GM19099 (cell line): ENCODE results near the gene ZNF217.

Source experiments
- POLR2A ChIP-seq: IDR thresholded peaks from 3 replicates; pipeline ENCODE4 v1.6.1; 2011; ENCODE audit warnings: low read depth; ENCODE audit not compliant: insufficient read length; ENCODE audit errors: extremely low read depth

The ZNF217 gene

DNA sequence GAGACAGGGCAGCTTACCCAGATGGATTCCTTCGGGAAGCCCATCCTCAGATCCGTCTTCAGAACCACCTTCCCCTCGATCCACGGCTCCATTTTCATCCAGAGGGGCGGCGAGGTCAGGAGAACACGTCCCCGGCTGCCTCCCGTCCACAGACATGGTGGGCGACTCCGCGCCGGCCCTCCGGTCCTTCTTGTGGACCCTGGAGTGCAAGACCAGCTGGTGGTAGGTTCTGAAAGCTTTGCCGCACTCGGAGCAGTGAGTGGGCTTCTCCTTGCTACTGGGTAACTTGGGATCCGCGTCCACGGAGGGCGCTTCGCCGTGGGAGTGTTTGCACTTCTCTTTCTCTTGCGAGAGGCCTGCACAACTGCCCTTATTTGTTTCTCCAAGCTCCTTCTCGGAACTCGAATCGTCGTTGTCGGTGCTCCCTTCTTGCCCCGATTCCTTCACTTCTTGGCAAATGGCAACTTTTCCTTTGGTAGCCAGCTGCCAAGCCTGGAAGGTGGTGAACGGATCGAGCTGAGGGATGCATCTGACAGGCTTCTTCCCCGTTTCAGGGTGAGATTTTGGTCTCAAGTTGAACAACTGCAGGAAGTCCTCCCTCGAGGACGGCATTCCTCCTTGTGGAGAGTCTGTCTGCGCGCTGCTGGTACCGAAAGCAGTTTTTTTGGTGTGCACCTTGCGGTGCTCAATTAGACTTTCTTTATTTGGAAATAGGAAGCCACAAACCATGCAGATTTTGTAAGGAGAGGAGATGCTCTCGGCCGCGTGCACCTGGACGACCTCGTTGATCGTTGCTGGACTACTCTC, 12.0 kb downstream of the ZNF217 start:
- TF ChIP-seq POLR2A, result no peak

DNA sequence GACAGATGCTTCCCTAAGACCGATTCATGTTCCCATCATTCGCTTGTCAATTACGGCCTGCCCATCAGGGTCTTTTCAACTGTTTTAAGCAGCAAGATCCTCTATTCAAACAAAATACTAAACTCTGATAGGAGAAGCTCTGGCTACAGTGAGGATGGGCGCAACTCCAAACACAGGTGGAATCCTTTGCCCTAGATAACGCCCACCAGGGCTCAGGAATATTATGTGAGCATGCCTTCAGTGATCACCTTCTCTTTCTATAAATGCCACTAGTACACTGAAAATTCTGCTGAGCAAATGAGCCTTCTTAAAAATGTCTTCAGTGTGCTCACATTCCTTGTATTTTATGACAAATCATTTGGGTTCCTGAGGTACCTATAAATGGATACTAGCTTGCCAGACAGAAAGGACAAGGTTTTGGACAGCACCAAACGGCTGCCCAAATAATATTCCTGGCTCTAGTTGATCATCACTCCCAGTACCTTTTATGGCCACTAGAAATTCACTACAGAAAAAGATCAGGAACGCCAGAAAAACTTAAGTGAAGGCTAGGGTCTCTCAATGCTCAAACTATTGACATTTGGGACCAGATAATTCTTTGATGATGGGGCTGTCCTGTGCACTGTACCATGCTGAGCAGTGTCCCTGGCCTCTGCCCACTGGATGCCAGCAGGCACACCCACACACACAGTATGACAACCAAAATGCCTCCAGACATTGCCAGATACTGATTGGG, 13.1 kb downstream of the ZNF217 start:
- no peak for TF ChIP-seq POLR2A

DNA sequence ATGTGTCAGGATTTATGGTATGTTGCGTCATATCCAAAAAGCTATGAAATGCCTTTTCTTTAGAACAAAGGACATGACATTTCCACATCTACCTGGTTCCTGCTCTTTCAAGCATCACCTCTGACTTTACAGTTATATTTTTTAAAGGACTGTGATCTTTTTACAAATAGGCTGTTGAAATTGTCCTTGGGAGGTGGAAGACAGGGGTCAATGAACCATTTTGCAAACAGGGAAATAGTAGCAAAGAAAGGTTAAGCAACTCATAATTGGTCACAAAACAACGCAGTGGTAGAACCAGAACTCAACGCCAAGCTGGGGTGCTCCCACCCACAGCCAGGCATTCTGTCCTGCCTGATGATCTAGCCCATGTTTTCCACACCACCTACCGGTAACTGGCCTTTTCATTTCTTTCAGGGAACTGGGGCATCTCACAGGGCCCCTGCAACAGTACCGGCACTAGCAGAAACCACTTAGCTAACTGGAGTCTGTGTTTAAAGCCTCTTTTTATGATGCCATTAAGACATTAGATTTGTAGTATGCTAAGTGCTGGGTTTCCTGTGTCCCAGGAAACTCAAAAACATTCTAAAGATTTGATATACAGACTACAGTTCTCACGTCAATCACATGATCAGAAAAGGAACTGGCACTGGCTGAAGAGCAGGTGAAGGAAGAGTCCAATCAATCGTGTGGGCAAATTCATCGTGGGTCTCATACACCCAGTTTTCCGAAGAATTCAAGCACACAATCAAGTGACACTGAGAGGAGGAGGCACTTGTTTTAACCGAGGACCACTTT, 13.9 kb downstream of the ZNF217 start:
- TF ChIP-seq POLR2A, result peak; percentile 29

DNA sequence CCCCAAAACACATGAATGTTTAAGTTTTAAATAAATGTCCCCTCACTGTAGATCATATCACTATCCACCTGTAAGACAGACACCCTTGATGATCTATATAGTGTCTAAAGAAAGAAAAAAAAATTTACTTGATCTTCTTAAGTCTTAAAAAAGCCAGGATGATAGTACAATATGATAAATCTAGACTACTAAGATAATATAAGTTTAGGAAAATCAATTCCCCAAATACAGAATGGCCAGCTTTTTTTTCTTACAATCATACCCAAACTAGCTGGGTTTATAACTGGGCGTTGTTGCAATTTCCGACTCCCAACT, 14.4 kb downstream of the ZNF217 start:
- no peak for TF ChIP-seq POLR2A

DNA sequence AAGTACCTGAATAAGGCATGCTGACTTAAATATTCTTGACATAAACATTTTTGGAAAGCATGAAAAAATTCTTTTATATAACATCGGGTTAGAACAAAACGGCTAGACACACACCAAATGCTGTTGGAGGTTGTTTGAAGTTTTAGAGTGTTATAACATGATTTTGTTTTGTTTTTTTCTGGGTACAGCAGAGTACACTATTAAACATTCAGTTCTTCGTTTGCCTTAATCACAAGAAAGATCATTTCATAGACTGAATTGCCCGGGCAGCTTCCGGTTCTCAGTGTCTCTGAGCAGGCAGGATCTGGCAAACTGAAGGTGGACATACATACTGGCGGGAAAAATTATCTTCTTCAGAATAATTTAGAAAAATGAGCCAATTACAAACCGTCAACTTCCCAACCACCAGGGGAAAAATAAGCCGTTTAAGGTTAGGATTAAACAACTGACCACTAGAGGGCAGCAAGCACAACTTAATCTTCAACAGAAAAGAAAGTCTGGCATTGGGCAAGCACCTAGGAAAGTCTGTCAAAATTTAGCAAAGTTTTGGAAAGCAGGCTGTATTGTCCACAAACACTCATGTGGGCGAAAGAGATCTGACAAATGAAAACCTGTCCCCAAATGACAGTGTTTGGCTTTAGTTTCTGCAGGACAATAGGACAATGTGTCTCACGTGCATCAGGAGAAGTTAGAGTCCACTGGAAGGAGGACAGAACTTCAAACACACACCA, 15.0 kb downstream of the ZNF217 start:
- no peak for TF ChIP-seq POLR2A

DNA sequence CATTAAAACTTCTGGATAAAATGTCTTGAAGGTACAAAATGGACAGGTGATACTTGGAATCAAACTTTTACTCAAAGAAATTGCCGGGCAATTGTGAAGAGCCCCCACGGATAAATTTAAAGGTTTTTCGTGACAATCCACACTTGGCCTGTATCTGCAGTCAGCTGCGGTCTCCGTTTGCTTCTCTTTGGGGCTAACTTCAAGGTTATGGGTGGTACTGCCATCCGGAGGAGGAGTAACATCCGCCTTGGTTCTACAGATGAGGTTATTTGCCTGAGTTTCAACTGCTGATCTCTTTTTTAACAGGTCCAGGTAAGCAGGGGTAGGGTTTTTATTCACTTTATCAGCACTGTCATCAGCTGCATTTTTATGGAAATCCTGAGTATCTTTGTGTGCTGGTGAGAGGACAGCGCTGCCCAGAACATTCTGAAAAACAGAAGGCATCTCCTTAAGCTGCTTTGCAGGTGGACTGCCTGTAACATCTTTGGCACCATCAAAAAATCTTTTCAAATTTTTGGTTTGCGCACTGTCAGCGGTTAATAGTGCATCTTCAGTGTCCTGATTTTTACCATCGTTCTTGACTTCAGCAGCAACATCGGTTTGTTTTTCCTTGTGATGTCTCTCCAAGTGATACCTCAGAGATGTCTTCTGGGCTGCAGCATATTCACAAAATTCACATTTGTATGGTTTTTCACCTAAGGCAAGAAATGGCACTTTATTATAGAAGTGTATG, 16.9 kb downstream of the ZNF217 start:
- no peak for TF ChIP-seq POLR2A

DNA sequence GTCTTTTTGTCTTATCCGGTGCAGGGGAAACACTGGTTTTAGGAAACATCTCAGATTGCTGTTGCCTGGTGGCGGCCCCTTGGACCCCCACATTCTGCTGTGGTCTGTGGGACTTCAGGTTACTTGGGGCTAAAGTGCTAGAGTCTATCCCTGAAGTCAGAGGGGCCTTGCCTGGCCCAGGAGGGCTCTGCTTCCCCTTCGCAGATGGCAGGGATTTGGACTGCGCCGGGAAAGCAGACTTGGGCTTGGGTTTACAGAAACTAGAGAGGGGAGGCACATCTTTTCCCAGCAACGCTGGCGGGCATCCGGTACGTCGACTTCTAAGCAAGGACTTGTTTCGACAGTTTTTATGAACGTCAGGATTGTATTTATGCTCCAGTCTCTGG, 17.5 kb downstream of the ZNF217 start:
- no peak for TF ChIP-seq POLR2A

DNA sequence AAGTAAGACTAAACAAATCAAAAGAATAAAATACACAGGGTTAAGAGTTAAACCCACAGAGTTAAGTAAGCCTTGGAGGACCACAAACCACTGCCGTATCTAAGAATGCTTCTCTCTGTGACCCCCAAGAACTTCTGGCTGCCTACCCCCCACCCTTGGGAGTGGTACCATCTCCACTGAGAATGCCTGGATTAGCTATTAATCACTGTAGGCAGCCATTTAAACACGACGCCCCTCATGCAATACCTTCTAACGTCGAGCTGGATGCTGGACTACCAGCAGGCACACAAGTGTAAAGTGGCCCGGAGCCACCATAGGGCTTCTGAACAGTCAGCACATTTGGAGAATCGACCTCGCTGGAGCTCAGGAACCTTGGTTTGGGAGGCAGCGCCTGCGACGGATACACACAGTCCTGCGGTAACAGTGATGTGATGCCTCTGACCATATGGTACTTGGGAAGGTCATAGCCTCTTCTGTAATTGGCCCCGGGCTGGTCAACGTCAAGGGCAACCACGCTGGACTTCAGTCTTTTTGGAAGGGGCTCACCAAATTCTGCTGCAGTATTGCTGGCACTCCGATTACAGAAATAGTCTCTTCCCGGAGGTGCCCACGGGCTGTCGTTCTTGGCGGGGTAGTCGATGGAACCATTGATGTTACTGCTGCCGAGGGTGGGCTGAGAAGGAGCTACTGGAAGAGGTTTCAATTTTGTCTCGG, 18.0 kb downstream of the ZNF217 start:
- no peak for TF ChIP-seq POLR2A

DNA sequence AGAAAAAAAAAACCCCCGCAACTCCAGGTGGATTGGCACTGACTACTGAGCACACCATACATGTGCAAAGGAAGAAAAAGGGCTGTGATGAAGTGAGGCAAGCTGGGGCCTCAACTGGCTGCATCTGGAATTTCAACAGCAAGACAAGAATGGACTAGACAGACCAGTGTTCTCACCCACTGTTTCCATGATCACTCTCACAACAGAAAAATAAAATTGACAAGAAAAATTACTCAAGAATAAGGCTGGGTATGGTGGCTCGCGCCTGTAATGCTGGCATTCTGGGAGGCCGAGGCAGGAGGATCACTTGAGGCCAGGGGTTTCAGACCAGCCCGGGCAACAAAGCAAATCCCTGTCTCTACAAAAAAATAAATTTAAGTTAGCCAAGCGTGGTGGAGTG, 18.8 kb downstream of the ZNF217 start:
- TF ChIP-seq POLR2A, result no peak

DNA sequence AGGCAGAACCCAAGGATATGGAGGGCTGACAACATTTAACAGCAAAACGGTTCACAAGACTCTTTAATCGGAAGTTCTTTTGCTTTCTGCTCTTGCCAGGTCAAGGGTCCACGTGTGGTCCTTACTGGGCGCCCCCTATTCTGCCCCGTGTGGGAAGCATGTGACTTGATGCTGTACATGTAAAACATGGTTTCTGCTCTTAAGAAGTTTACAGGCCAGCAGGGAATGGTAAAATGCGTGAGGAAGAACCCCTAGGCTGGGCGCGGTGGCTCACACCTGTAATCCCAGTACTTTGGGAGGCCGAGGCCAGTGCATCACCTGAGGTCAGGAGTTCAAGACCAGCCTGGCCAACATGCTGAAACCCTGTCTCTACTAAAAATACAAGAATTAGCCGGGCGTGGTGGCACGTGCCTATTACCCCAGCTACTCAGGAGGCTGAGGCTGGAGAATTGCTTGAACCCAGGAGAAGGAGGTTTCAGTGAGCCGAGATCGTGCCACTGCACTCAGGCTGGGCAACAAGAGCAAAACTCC, 19.3 kb downstream of the ZNF217 start:
- TF ChIP-seq POLR2A, result no peak

DNA sequence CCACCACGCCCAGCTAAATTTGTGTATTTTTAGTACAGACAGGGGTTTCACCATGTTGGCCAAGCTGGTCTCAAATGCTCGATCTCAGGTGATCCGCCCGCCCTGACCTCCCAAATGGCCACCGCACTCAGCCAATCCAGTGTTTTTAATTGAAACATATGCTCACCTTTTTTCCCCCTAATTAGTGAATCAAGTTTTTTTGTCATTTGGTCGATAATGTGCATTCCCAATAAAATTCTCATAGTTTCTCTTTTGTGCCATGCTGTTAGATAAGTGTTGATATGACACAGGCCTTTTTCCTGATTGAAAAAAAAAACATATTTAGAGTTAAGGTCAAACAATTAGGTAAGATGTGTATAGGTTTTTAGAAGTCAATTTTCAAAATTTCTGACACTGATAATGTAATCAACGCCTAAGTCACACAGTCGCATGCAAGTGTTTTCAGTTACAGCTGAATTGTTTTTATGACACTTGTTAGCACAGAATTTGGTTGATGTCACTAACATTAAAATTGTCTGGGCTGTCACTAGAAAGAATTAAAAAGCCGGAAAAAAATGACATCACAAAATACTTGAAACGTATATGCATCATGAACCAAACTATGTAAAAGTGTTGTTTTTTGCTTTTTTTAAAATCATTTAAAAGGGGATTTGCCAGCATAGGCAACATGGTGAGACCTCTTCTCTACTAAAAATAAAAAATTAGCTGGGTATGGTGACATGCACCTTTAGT, 21.9 kb downstream of the ZNF217 start:
- TF ChIP-seq POLR2A, result no peak

DNA sequence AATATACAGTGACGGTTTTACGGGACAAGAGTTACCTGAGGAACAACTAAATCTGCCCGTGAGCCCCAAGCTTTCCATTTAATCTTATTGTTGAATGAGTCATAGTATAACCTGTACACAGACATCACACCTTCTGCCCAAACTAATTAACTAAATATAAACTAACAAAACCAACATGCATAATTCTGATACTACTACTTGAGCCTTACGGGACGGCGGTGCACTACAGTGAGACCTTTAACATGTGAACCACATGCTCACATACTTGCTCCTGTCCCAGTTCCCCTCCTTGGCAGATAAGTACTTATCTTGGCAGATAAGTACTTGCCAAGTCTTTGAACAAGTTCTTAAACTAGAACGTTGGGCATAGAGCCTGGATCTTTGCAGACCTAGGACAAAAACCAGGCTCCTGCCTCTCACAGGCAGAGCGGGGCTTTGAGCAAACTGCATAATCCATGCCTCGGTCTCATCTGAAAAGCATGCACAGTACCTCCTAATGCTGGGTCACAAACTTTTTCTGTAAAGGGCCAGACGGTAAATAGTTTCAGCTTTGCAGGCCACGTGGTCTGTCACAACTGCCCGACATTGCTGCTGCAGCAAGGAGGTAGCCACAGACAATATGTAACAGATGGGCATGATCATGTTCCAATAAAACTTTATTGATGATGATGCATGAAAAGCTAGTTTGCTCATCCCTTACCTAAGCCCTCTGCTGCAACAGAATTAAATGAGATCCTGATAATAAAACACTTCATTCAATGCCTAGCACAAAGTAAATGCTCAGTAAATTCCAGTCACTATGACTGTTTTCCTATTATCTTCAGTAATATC, 23.0 kb downstream of the ZNF217 start:
- no peak for TF ChIP-seq POLR2A
